Activated T-helper 2 cell treated with anti-CD3 and anti-CD28 coated beads, Interferon-gamma antibody, Interleukin-2, Interleukin-4, amounts not matched to agents 10 μg/mL and 5 μg/mL and 100 μg/mL, durations not matched to agents 14 hours and 24 hours and 36 hours (primary cell): Measurements from ENCODE around the gene STON1. TPM values are rescaled to one million over a fixed set of nuclear protein-coding genes. Genes with fewer than 3 reads are reported as not detected.
"Not testable (repeated sequence)": the region's sequence is repeated elsewhere in the genome, so short reads cannot be mapped to it uniquely, and the experiment has no call there.

ENCODE experiments used
- DNase-seq: peaks from one replicate; pipeline ENCODE4 v3.0.0; 2021; ENCODE audit warnings: low spot score
- H3K27ac Mint-ChIP-seq: one replicate; pipeline ENCODE4 v1.8.0; 2021; ENCODE audit warnings: mixed read lengths
- H3K27me3 Mint-ChIP-seq: one replicate; pipeline ENCODE4 v1.8.0; 2021; ENCODE audit warnings: low read depth, mixed read lengths
- H3K36me3 Mint-ChIP-seq: one replicate; pipeline ENCODE4 v1.8.0; 2021; ENCODE audit warnings: low read depth, mixed read lengths
- H3K4me1 Mint-ChIP-seq: one replicate; pipeline ENCODE4 v1.8.0; 2021; ENCODE audit warnings: low read depth, mixed read lengths
- H3K4me3 Mint-ChIP-seq: one replicate; pipeline ENCODE4 v1.8.0; 2021; ENCODE audit warnings: low read depth, mild to moderate bottlenecking, moderate library complexity, mixed read lengths
- H3K9me3 Mint-ChIP-seq: one replicate; pipeline ENCODE4 v1.8.0; 2021; ENCODE audit warnings: mixed read lengths
- intact Hi-C: fragments of 100-400 bp; cut with micrococcal nuclease; formaldehyde crosslinking; loops from one replicate; pipeline ENCODE4 v1.15.1; 2023
- total RNA-seq: library from RNA; stranded (reverse); gene quantifications from 2 replicates; pipeline ENCODE4 v1.2.3, GENCODE V29; 2022

Gene STON1
- total RNA-seq, 1 donor from 2014 or later = 2.1 TPM

GRCh38 chr2:48511849-48512470, 18.0 kb upstream of the STON1 start:
- peaks cover 71% of the 10 kb centered on the region for H3K36me3 Mint-ChIP-seq

GRCh38 chr2:48512571-48512970, 17.4 kb upstream of the STON1 start:
- Mint-ChIP-seq H3K27ac (no peak overlapping the region), H3K36me3 (peaks cover 72% of the 10 kb centered on the region), H3K4me1 (peaks cover 18% of the 10 kb centered on the region), H3K9me3 (no peaks in the 10 kb centered on the region), H3K4me3 (no peak overlapping the region), H3K27me3 (no peaks in the 10 kb centered on the region)
- intact Hi-C loops = no loop called here
- no peak for DNase-seq

More at GRCh38 chr2:48511849-48512470, 18.0 kb upstream of the STON1 start:
- intact Hi-C loops = no loop called here
- Mint-ChIP-seq H3K4me1 (peaks cover 18% of the 10 kb centered on the region), H3K4me3 (no peak overlapping the region), H3K27me3 (no peaks in the 10 kb centered on the region), H3K27ac (no peak overlapping the region), H3K9me3 (no peaks in the 10 kb centered on the region)
- no peak for DNase-seq

GRCh38 chr2:48514348-48515003, 15.5 kb upstream of the STON1 start:
- Mint-ChIP-seq H3K9me3 (no peaks in the 10 kb centered on the region), H3K4me1 (peaks cover 5% of the 10 kb centered on the region), H3K27me3 (no peaks in the 10 kb centered on the region), H3K27ac (no peak overlapping the region), H3K36me3 (peaks cover 72% of the 10 kb centered on the region), H3K4me3 (no peak overlapping the region)
- DNase-seq = no peak
- intact Hi-C loops = no loop called here

GRCh38 chr2:48515513-48515985, 14.4 kb upstream of the STON1 start:
- no peak overlapping the region for H3K27ac Mint-ChIP-seq
- no peaks in the 10 kb centered on the region for H3K27me3 Mint-ChIP-seq
- peaks cover 67% of the 10 kb centered on the region for H3K36me3 Mint-ChIP-seq

GRCh38 chr2:48519593-48519992, 10.4 kb upstream of the STON1 start:
- H3K27me3 Mint-ChIP-seq = no peaks in the 10 kb centered on the region
- no peak overlapping the region for H3K27ac Mint-ChIP-seq
- H3K4me1 Mint-ChIP-seq = no peaks in the 10 kb centered on the region
- no peak overlapping the region for H3K4me3 Mint-ChIP-seq
- intact Hi-C loops = no loop called here
- no peak for DNase-seq
- H3K9me3 Mint-ChIP-seq = no peaks in the 10 kb centered on the region
- H3K36me3 Mint-ChIP-seq = peaks cover 48% of the 10 kb centered on the region

More at GRCh38 chr2:48515513-48515985, 14.4 kb upstream of the STON1 start:
- intact Hi-C loops = no loop called here
- Mint-ChIP-seq H3K9me3 (no peaks in the 10 kb centered on the region), H3K4me3 (no peak overlapping the region), H3K4me1 (peaks cover under 1% of the 10 kb centered on the region)
- no peak for DNase-seq

GRCh38 chr2:48524756-48525155, 5.2 kb upstream of the STON1 start:
- intact Hi-C loops = loop anchor here (5.0 kb wide), 1 partner anchor 72 kb away; no protein-coding TSS in a partner anchor
- peaks cover 28% of the 10 kb centered on the region for H3K36me3 Mint-ChIP-seq
- not testable (repeated sequence) for H3K27ac Mint-ChIP-seq, H3K4me1 Mint-ChIP-seq, H3K4me3 Mint-ChIP-seq, H3K9me3 Mint-ChIP-seq, DNase-seq, H3K27me3 Mint-ChIP-seq

- DNase-seq = no peak
- Mint-ChIP-seq H3K36me3 (peaks cover 28% of the 10 kb centered on the region), H3K27me3 (peaks cover 2% of the 10 kb centered on the region), H3K4me1 (peaks cover 7% of the 10 kb centered on the region), H3K4me3 (no peak overlapping the region), H3K27ac (no peak overlapping the region), H3K9me3 (no peaks in the 10 kb centered on the region)
- intact Hi-C loops = loop anchor here (5.0 kb wide), 1 partner anchor 73 kb away; no protein-coding TSS in a partner anchor
These were observed 4.5 kb upstream of the STON1 start for GRCh38 chr2:48525269-48525943.

GRCh38 chr2:48527226-48527885, 2.6 kb upstream of the STON1 start:
- H3K4me3 Mint-ChIP-seq = no peak overlapping the region
- H3K9me3 Mint-ChIP-seq = no peaks in the 10 kb centered on the region
- peaks cover 2% of the 10 kb centered on the region for H3K27me3 Mint-ChIP-seq
- intact Hi-C loops = loop anchor here (5.0 kb wide), 1 partner anchor 75 kb away; no protein-coding TSS in a partner anchor
- peaks cover 17% of the 10 kb centered on the region for H3K4me1 Mint-ChIP-seq
- peaks cover 18% of the 10 kb centered on the region for H3K36me3 Mint-ChIP-seq
- DNase-seq = no peak
- no peak overlapping the region for H3K27ac Mint-ChIP-seq

GRCh38 chr2:48528431-48528830, 1.5 kb upstream of the STON1 start:
- H3K27ac Mint-ChIP-seq = no peak overlapping the region
- peaks cover 19% of the 10 kb centered on the region for H3K4me1 Mint-ChIP-seq
- no peak for DNase-seq
- peak overlapping the region; percentile 10 for H3K4me3 Mint-ChIP-seq
- peaks cover 2% of the 10 kb centered on the region for H3K27me3 Mint-ChIP-seq
- peaks cover 18% of the 10 kb centered on the region for H3K36me3 Mint-ChIP-seq
- intact Hi-C loops = loop anchor here (5.0 kb wide), 1 partner anchor 76 kb away; no protein-coding TSS in a partner anchor
- H3K9me3 Mint-ChIP-seq = no peaks in the 10 kb centered on the region

GRCh38 chr2:48529194-48529593, 760 bp upstream of the STON1 start:
- Mint-ChIP-seq H3K27ac (no peak overlapping the region), H3K27me3 (peaks cover 2% of the 10 kb centered on the region), H3K9me3 (no peaks in the 10 kb centered on the region), H3K4me1 (peaks cover 19% of the 10 kb centered on the region), H3K4me3 (peak overlapping the region; percentile 24), H3K36me3 (peaks cover 18% of the 10 kb centered on the region)
- no peak for DNase-seq
- intact Hi-C loops = loop anchor here (5.0 kb wide), 1 partner anchor 77 kb away; no protein-coding TSS in a partner anchor

GRCh38 chr2:48529676-48530032, 300 bp upstream of the STON1 start:
- Mint-ChIP-seq H3K27me3 (peaks cover 2% of the 10 kb centered on the region), H3K36me3 (peaks cover 18% of the 10 kb centered on the region), H3K27ac (peak overlapping the region; percentile 68), H3K4me1 (peaks cover 19% of the 10 kb centered on the region), H3K4me3 (peak overlapping the region; percentile 91), H3K9me3 (no peaks in the 10 kb centered on the region)
- no peak for DNase-seq
- intact Hi-C loops = loop anchor here (5.0 kb wide), 1 partner anchor 77 kb away; no protein-coding TSS in a partner anchor

- H3K27me3 Mint-ChIP-seq = peaks cover 2% of the 10 kb centered on the region
- intact Hi-C loops = no loop called here
- peak overlapping the region; percentile 86 for H3K4me3 Mint-ChIP-seq
- H3K27ac Mint-ChIP-seq = no peak overlapping the region
- no peak for DNase-seq
- peaks cover 6% of the 10 kb centered on the region for H3K36me3 Mint-ChIP-seq
- H3K4me1 Mint-ChIP-seq = peaks cover 22% of the 10 kb centered on the region
- H3K9me3 Mint-ChIP-seq = no peaks in the 10 kb centered on the region
These were observed 1.2 kb downstream of the STON1 start for GRCh38 chr2:48531141-48531648.
